Femur (tissue), 1 donor: ENCODE results near the gene OPCML.

Experiments used
- DNase-seq: peaks from one replicate; pipeline ENCODE4 v3.0.0-alpha.2; 2017

The OPCML gene

GRCh38 chr11:133224271-133224670 is 308.0 kb downstream of the OPCML start:
- DNase-seq: no peak

- DNase-seq: no peak
Measured at GRCh38 chr11:133222425-133223330, 309.6 kb downstream of the OPCML start.

- no peak for DNase-seq
Measured at GRCh38 chr11:133219543-133219942, 312.8 kb downstream of the OPCML start.

GRCh38 chr11:133216813-133217212 is 315.5 kb downstream of the OPCML start:
- no peak for DNase-seq

GRCh38 chr11:133215596-133216230 is 316.6 kb downstream of the OPCML start:
- DNase-seq: no peak

- no peak for DNase-seq
Measured at GRCh38 chr11:133214646-133215045, 317.7 kb downstream of the OPCML start.

GRCh38 chr11:133212201-133212600 is 320.1 kb downstream of the OPCML start:
- DNase-seq: no peak

- no peak for DNase-seq
Measured at GRCh38 chr11:133207995-133208394, 324.3 kb downstream of the OPCML start.

- no peak for DNase-seq
Measured at GRCh38 chr11:133206313-133207005, 325.8 kb downstream of the OPCML start.

GRCh38 chr11:133204158-133204557 is 328.1 kb downstream of the OPCML start:
- no peak for DNase-seq

GRCh38 chr11:133202816-133203215 is 329.5 kb downstream of the OPCML start:
- DNase-seq: no peak

GRCh38 chr11:133198438-133198837 is 333.9 kb downstream of the OPCML start:
- no peak for DNase-seq

GRCh38 chr11:133197425-133197824 is 334.9 kb downstream of the OPCML start:
- no peak for DNase-seq

- no peak for DNase-seq
Measured at GRCh38 chr11:133191931-133192330, 340.4 kb downstream of the OPCML start.

GRCh38 chr11:133181667-133182066 is 350.6 kb downstream of the OPCML start:
- DNase-seq: no peak

- DNase-seq: no peak
Measured at GRCh38 chr11:133181066-133181465, 351.2 kb downstream of the OPCML start.

GRCh38 chr11:133180201-133180600 is 352.1 kb downstream of the OPCML start:
- no peak for DNase-seq

- no peak for DNase-seq
Measured at GRCh38 chr11:133176748-133177147, 355.6 kb downstream of the OPCML start.

- no peak for DNase-seq
Measured at GRCh38 chr11:133175103-133175502, 357.2 kb downstream of the OPCML start.

GRCh38 chr11:133173810-133174412 is 358.4 kb downstream of the OPCML start:
- DNase-seq: no peak

GRCh38 chr11:133172349-133172748 is 360.0 kb downstream of the OPCML start:
- no peak for DNase-seq

- DNase-seq: no peak
Measured at GRCh38 chr11:133171374-133171773, 360.9 kb downstream of the OPCML start.

GRCh38 chr11:133168016-133168415 is 364.3 kb downstream of the OPCML start:
- no peak for DNase-seq
